MM.1S (cell line): ENCODE measurements around the gene YPEL3.

Experiments used
- DNase-seq: peaks from one replicate; pipeline ENCODE4 v3.0.0-alpha.2; 2015
- H2AFZ ChIP-seq: fragments of 300-600 bp; sonication (generic); 2 replicates; pipeline ENCODE4 v1.6.0; 2016; ENCODE audit warnings: antibody characterized with exemption, low read length
- H3F3A ChIP-seq: fragments of 300-600 bp; sonication (generic); 2 replicates; pipeline ENCODE4 v1.6.1; 2016; ENCODE audit warnings: mild to moderate bottlenecking, antibody characterized with exemption, low read length, moderate library complexity, mixed read lengths; ENCODE audit not compliant: insufficient read depth
- H3K27ac ChIP-seq: fragments of 300-600 bp; sonication (generic); 2 replicates; pipeline ENCODE4 v1.5.1; 2016; ENCODE audit warnings: mild to moderate bottlenecking, low read length
- H3K27me3 ChIP-seq: fragments of 300-600 bp; sonication (generic); replicated peaks from 2 replicates; pipeline ENCODE4 v1.6.0; 2016; ENCODE audit warnings: low read length; ENCODE audit not compliant: insufficient read depth
- H3K36me3 ChIP-seq: fragments of 300-600 bp; sonication (generic); replicated peaks from 2 replicates; pipeline ENCODE4 v1.6.1; 2016; ENCODE audit warnings: mild to moderate bottlenecking, low read length, mixed read lengths; ENCODE audit not compliant: insufficient read depth
- H3K4me1 ChIP-seq: fragments of 300-600 bp; sonication (generic); 2 replicates; pipeline ENCODE4 v1.6.1; 2016; ENCODE audit warnings: low read length, mixed read lengths
- H3K4me2 ChIP-seq: fragments of 300-600 bp; sonication (generic); 2 replicates; pipeline ENCODE4 v1.6.0; 2016; ENCODE audit warnings: low read depth, low read length
- H3K4me3 ChIP-seq: fragments of 300-600 bp; sonication (generic); 2 replicates; pipeline ENCODE4 v1.5.1; 2016; ENCODE audit warnings: low read length, mixed read lengths
- H3K79me2 ChIP-seq: fragments of 300-600 bp; sonication (generic); 2 replicates; pipeline ENCODE4 v1.6.1; 2016; ENCODE audit warnings: mixed run types, low read length, mixed read lengths
- H3K9ac ChIP-seq: fragments of 300-600 bp; sonication (generic); 2 replicates; pipeline ENCODE4 v1.6.1; 2016; ENCODE audit warnings: low read length, mixed read lengths
- H3K9me2 ChIP-seq: fragments of 300-600 bp; sonication (generic); replicated peaks from 2 replicates; pipeline ENCODE4 v1.6.1; 2016; ENCODE audit warnings: mild to moderate bottlenecking, low read length, mixed read lengths; ENCODE audit not compliant: insufficient read depth
- H3K9me3 ChIP-seq: fragments of 300-600 bp; sonication (generic); replicated peaks from 2 replicates; pipeline ENCODE4 v1.6.1; 2016; ENCODE audit warnings: mild to moderate bottlenecking, low read length, mixed read lengths; ENCODE audit not compliant: insufficient read depth
- H4K20me1 ChIP-seq: fragments of 300-600 bp; sonication (generic); 2 replicates; pipeline ENCODE4 v1.6.1; 2016; ENCODE audit warnings: mild to moderate bottlenecking, low read length, moderate library complexity, mixed read lengths; ENCODE audit not compliant: insufficient read depth
- CTCF ChIP-seq: fragments of 300-600 bp; sonication (generic); IDR thresholded peaks from 2 replicates; pipeline ENCODE4 v1.5.1; 2016; ENCODE audit warnings: antibody characterized with exemption, low read length, mixed read lengths
- EZH2 ChIP-seq: fragments of 300-600 bp; sonication (generic); optimal IDR thresholded peaks from 2 replicates; pipeline ENCODE3; 2017; ENCODE audit warnings: low read depth, mild to moderate bottlenecking, antibody characterized with exemption, low read length, mixed read lengths
- EZH2phosphoT487 ChIP-seq: fragments of 300-600 bp; sonication (generic); IDR thresholded peaks from 2 replicates; pipeline ENCODE4 v1.6.1; 2018; ENCODE audit warnings: antibody characterized with exemption, low read length

Gene YPEL3

GRCh38 chr16:30096105-30096861 is at the start of gene YPEL3:
Gene YPEL3 (minus strand): TSS chr16:30096213. CDS start chr16:30095482, 731 bp downstream.
- no peaks in the 10 kb centered on the region for H3K9me2 ChIP-seq
- TF ChIP-seq CTCF (no peak), EZH2phosphoT487 (no peak), EZH2 (no peak)
- H3F3A ChIP-seq, result peaks cover 22% of the 10 kb centered on the region
- H3K4me2 ChIP-seq, result peak within 1 kb of the TSS; percentile 100
- peak; percentile 90 for DNase-seq
- H3K9ac ChIP-seq, result peak within 1 kb of the TSS; percentile 95
- H3K36me3 ChIP-seq, result no peaks in the 10 kb centered on the region
- peak within 1 kb of the TSS; percentile 99 for H3K4me3 ChIP-seq
- H3K79me2 ChIP-seq, result peaks cover 21% of the 10 kb centered on the region
- H3K4me1 ChIP-seq, result peaks cover 24% of the 10 kb centered on the region
- H3K27ac ChIP-seq, result peak within 1 kb of the TSS; percentile 55; the same call in 1 of the 2 replicates
- no peaks in the 10 kb centered on the region for H4K20me1 ChIP-seq
- no peaks in the 10 kb centered on the region for H3K27me3 ChIP-seq
- H2AFZ ChIP-seq, result peak within 1 kb of the TSS; percentile 97
- no peaks in the 10 kb centered on the region for H3K9me3 ChIP-seq

GRCh38 chr16:30145657-30146056 is 49.6 kb upstream of the YPEL3 start:
- Histone ChIP-seq H3K79me2 (no peaks in the 10 kb centered on the region), H3K9me3 (no peaks in the 10 kb centered on the region), H3F3A (peaks cover 4% of the 10 kb centered on the region; the same call in 1 of the 2 replicates), H3K27ac (no peak overlapping the region), H3K4me1 (peaks cover 7% of the 10 kb centered on the region; the same call in 1 of the 2 replicates), H3K27me3 (no peaks in the 10 kb centered on the region), H3K9ac (no peak overlapping the region), H3K4me2 (no peak overlapping the region), H4K20me1 (no peaks in the 10 kb centered on the region), H3K36me3 (no peaks in the 10 kb centered on the region), H3K9me2 (no peaks in the 10 kb centered on the region), H3K4me3 (no peak overlapping the region), H2AFZ (no peak overlapping the region)
- DNase-seq, result no peak
- TF ChIP-seq EZH2 (no peak), CTCF (no peak), EZH2phosphoT487 (no peak)

- H3K9ac ChIP-seq, result no peak overlapping the region
- no peak for DNase-seq
- no peaks in the 10 kb centered on the region for H3K27me3 ChIP-seq
- H4K20me1 ChIP-seq, result no peaks in the 10 kb centered on the region
- H3K36me3 ChIP-seq, result no peaks in the 10 kb centered on the region
- H3K4me1 ChIP-seq, result peaks cover 1% of the 10 kb centered on the region; the same call in 1 of the 2 replicates
- H3F3A ChIP-seq, result no peaks in the 10 kb centered on the region
- no peak overlapping the region for H3K27ac ChIP-seq
- no peak for TF ChIP-seq EZH2
- TF ChIP-seq CTCF, result no peak
- TF ChIP-seq EZH2phosphoT487, result no peak
- no peak overlapping the region for H3K4me3 ChIP-seq
- no peak overlapping the region for H3K4me2 ChIP-seq
- no peak overlapping the region for H2AFZ ChIP-seq
- H3K9me3 ChIP-seq, result no peaks in the 10 kb centered on the region
- H3K79me2 ChIP-seq, result no peaks in the 10 kb centered on the region
- no peaks in the 10 kb centered on the region for H3K9me2 ChIP-seq
Observed at GRCh38 chr16:30144917-30145316, 48.9 kb upstream of the YPEL3 start.
